Liver (tissue), 9 donors: ENCODE measurements around the gene LHPP. TPM values are rescaled to one million over a fixed set of nuclear protein-coding genes. Genes with fewer than 3 reads are reported as not detected.

ENCODE experiments used
- DNase-seq: peaks from one replicate; pipeline ENCODE4 v3.0.0-alpha.2; 2017; ENCODE audit warnings: low spot score
- H3K27ac ChIP-seq, 2 donors: one replicate each; pipeline ENCODE4 v1.7.0; 2013; ENCODE audit warnings: inconsistent platforms in 2 of 2, low read length in 2 of 2, control low read depth in 1 of 2, low read depth in 1 of 2, mild to moderate bottlenecking in 1 of 2
- H3K27me3 ChIP-seq, 4 donors: one replicate each; pipeline versions ENCODE4 v1.6.1 to v1.7.0; 2013; ENCODE audit warnings: low read length in 3 of 4, inconsistent platforms in 1 of 4, mild to moderate bottlenecking in 1 of 4, moderate library complexity in 1 of 4; ENCODE audit not compliant: control insufficient read depth in 4 of 4, insufficient read depth in 4 of 4
- H3K36me3 ChIP-seq, 4 donors: one replicate each; pipeline versions ENCODE4 v1.6.1 to v1.7.0; 2013; ENCODE audit warnings: low read length in 3 of 4, mild to moderate bottlenecking in 3 of 4, low read depth in 1 of 4, moderate library complexity in 1 of 4; ENCODE audit not compliant: control insufficient read depth in 4 of 4, insufficient read depth in 3 of 4
- H3K4me1 ChIP-seq, 4 donors: one replicate each; pipeline versions ENCODE4 v1.6.1 to v1.7.0; 2013; ENCODE audit warnings: low read length in 3 of 4, mild to moderate bottlenecking in 3 of 4, moderate library complexity in 1 of 4; ENCODE audit not compliant: control insufficient read depth in 4 of 4, insufficient read depth in 4 of 4
- H3K4me3 ChIP-seq, 3 donors: one replicate each; pipeline versions ENCODE4 v1.6.1 to v1.7.0; 2013; ENCODE audit warnings: low read length in 3 of 3, control low read depth in 1 of 3, low read depth in 1 of 3, mild to moderate bottlenecking in 1 of 3
- H3K9ac ChIP-seq, 2 donors: one replicate each; pipeline ENCODE4 v1.7.0; 2013; ENCODE audit warnings: low read length in 2 of 2, mild to moderate bottlenecking in 2 of 2, moderate library complexity in 2 of 2, control low read depth in 1 of 2, low read depth in 1 of 2
- H3K9me3 ChIP-seq, 4 donors: one replicate each; pipeline versions ENCODE4 v1.6.1 to v1.7.0; 2013; ENCODE audit warnings: low read length in 3 of 4; ENCODE audit not compliant: control insufficient read depth in 4 of 4
- EGR1 ChIP-seq, 2 donors: IDR thresholded peaks; 2 replicates each; pipeline ENCODE4 v1.6.1; 2016 to 2018; ENCODE audit warnings: antibody characterized with exemption in 2 of 2, low read depth in 2 of 2
- FOXA1 ChIP-seq: IDR thresholded peaks from 2 replicates; pipeline ENCODE4 v1.6.1; 2016; ENCODE audit warnings: antibody characterized with exemption
- FOXA2 ChIP-seq: IDR thresholded peaks from 2 replicates; pipeline ENCODE4 v1.6.1; 2016; ENCODE audit warnings: antibody characterized with exemption
- GABPA ChIP-seq, 2 donors: IDR thresholded peaks in 1 of 2; conservative IDR thresholded peaks in 1 of 2; 2 replicates each; pipeline ENCODE4 v1.6.1; 2016; ENCODE audit warnings: antibody characterized with exemption in 2 of 2, mild to moderate bottlenecking in 1 of 2, moderate library complexity in 1 of 2
- HNF4A ChIP-seq, 2 donors: conservative IDR thresholded peaks; 2 replicates each; pipeline ENCODE4 v1.6.1; 2016; ENCODE audit warnings: antibody characterized with exemption in 2 of 2, mild to moderate bottlenecking in 2 of 2
- JUND ChIP-seq, 2 donors: IDR thresholded peaks; 2 replicates each; pipeline ENCODE4 v1.6.1; 2016; ENCODE audit warnings: antibody characterized with exemption in 2 of 2
- NR2F2 ChIP-seq: IDR thresholded peaks from 2 replicates; pipeline ENCODE4 v1.6.1; 2016; ENCODE audit warnings: antibody characterized with exemption
- RAD21 ChIP-seq, 2 donors: IDR thresholded peaks; 2 replicates each; pipeline ENCODE4 v1.6.1; 2016; ENCODE audit warnings: antibody characterized with exemption in 2 of 2, mild to moderate bottlenecking in 2 of 2
- SP1 ChIP-seq: IDR thresholded peaks from 2 replicates; pipeline ENCODE4 v1.6.1; 2018; ENCODE audit warnings: antibody characterized with exemption, mild to moderate bottlenecking
- TAF1 ChIP-seq: conservative IDR thresholded peaks from 2 replicates; pipeline ENCODE4 v1.6.1; 2016; ENCODE audit warnings: antibody characterized with exemption, mild to moderate bottlenecking
- YY1 ChIP-seq: IDR thresholded peaks from 2 replicates; pipeline ENCODE4 v1.6.1; 2016; ENCODE audit warnings: antibody characterized with exemption, mild to moderate bottlenecking
- WGBS: extraction: QIAGEN DNeasy Blood & Tissue Kit; methylation state at CpG from one replicate; pipeline ENCODE4 v1.1.7; 2013; 5-methylcytosine and 5-hydroxymethylcytosine counted together
- polyA plus RNA-seq, 2 donors: library from polyadenylated mRNA; stranded (reverse) in 1 of 2; unstranded in 1 of 2; fragments of 200-250 nt in 1 of 2; fragments of >200 nt in 1 of 2; fragmentation: Nextera tagmentation in 1 of 2; extraction: Ambion mirVana in 1 of 2; gene quantifications; one replicate each; pipeline versions ENCODE4 v1.2.1 to v1.2.3, GENCODE V29; 2013 to 2015
- total RNA-seq, 2 donors: library from RNA; depleted of rRNA; stranded (reverse); fragments of >200 nt; gene quantifications; one replicate each; pipeline ENCODE4 v1.2.3, GENCODE V29; 2014
- TF ChIP-seq, protein P1 (sequence below): IDR thresholded peaks from 2 replicates; pipeline ENCODE4 v1.6.1; 2016; ENCODE audit warnings: antibody characterized with exemption
- TF ChIP-seq, protein P2 (sequence below): IDR thresholded peaks from 2 replicates; pipeline ENCODE4 v1.6.1; 2016; ENCODE audit warnings: antibody characterized with exemption
- TF ChIP-seq, protein P3 (sequence below): IDR thresholded peaks from 2 replicates; pipeline ENCODE4 v1.6.1; 2016; ENCODE audit warnings: antibody characterized with exemption, mild to moderate bottlenecking
- TF ChIP-seq, protein P4 (sequence below): IDR thresholded peaks from 2 replicates; pipeline ENCODE4 v1.6.1; 2016; ENCODE audit warnings: antibody characterized with exemption
- TF ChIP-seq, protein P5 (sequence below): fragments of 150-350 bp; IDR thresholded peaks from 2 replicates; pipeline ENCODE4 v1.5.1; 2017; ENCODE audit warnings: improper control_type of control experiment, low read depth, low read length; ENCODE audit not compliant: missing input control
- donor health status: healthy.
- donor health status: healthy.
- donor health status: healthy.
- donor health status: healthy.
- donor health status: healthy.

LHPP gene
- total and polyA plus RNA-seq, 4 donors, result 15.9 to 39.9 (median 26.2) TPM

DNA sequence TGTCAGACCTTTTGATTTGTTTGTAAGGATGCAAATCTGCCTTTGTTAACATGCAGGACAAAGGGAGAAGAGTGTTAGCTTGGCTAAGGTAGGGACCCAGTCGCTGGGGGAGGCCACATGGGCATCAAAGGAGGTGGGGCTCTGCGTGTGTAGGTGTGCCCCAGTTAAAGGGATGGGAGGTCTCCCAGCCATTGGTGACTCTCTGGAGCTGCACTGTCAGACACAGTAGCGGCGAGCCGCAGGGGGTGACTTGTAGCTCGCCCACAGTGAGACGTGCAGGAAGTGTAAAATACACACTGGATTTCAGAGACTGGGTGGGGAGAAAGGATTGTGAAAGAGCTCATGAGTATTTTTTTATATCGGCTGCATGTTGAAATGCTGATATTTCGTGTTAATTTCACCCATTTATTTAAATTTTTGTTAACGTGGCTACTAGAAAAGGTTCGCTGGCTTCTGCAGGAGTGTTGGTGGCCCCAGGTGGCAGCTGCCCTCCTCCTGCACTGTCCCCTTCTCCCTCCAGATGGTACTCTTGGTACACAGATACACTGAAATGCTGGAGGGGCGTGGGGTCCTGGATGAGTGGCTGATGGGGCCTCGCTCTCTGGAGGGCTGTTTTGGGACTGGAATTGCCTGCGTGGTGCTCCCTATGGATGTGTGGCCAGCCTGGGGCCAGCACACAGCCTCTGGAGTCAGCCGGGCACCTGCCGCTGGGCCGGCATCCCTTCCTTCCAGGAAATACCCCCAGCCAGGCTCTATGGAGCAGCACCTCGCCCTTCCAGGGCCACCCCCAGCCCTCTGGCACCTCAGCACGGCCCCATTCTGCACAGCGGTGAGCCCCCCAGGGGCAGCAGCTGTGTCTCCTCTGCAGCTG, 59.2 kb downstream of the LHPP start:
- no peak overlapping the region for H3K27ac ChIP-seq
- no peaks in the 10 kb centered on the region for H3K27me3 ChIP-seq
- WGBS, result 90% methylated on average over 20 of the region's 20 CpGs
- H3K4me3 ChIP-seq, result no peak overlapping the region
- no peak overlapping the region for H3K9ac ChIP-seq
- peaks cover 0 to 13% (median 8%) of the 10 kb centered on the region in 4 donors for H3K4me1 ChIP-seq
- DNase-seq, result no peak
- TF ChIP-seq YY1 (no peak), GABPA (IDR thresholded peaks at IDR 0.05 in 1 of 2, conservative IDR thresholded peaks at IDR 0.05 in 1 of 2) (no peak), JUND (IDR thresholded peaks at IDR 0.05) (no peak), FOXA1 (no peak), RAD21 (IDR thresholded peaks at IDR 0.05) (no peak), FOXA2 (no peak), EGR1 (IDR thresholded peaks at IDR 0.05; ENCODE audit: low read depth in 2 of 2) (no peak), TAF1 (no peak), NR2F2 (no peak), HNF4A (conservative IDR thresholded peaks at IDR 0.05) (no peak), SP1 (no peak)
- TF ChIP-seq, protein P1, sequence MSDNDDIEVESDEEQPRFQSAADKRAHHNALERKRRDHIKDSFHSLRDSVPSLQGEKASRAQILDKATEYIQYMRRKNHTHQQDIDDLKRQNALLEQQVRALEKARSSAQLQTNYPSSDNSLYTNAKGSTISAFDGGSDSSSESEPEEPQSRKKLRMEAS, result no peak
- TF ChIP-seq, protein P2, sequence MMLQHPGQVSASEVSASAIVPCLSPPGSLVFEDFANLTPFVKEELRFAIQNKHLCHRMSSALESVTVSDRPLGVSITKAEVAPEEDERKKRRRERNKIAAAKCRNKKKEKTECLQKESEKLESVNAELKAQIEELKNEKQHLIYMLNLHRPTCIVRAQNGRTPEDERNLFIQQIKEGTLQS, result no peak
- TF ChIP-seq, protein P3, sequence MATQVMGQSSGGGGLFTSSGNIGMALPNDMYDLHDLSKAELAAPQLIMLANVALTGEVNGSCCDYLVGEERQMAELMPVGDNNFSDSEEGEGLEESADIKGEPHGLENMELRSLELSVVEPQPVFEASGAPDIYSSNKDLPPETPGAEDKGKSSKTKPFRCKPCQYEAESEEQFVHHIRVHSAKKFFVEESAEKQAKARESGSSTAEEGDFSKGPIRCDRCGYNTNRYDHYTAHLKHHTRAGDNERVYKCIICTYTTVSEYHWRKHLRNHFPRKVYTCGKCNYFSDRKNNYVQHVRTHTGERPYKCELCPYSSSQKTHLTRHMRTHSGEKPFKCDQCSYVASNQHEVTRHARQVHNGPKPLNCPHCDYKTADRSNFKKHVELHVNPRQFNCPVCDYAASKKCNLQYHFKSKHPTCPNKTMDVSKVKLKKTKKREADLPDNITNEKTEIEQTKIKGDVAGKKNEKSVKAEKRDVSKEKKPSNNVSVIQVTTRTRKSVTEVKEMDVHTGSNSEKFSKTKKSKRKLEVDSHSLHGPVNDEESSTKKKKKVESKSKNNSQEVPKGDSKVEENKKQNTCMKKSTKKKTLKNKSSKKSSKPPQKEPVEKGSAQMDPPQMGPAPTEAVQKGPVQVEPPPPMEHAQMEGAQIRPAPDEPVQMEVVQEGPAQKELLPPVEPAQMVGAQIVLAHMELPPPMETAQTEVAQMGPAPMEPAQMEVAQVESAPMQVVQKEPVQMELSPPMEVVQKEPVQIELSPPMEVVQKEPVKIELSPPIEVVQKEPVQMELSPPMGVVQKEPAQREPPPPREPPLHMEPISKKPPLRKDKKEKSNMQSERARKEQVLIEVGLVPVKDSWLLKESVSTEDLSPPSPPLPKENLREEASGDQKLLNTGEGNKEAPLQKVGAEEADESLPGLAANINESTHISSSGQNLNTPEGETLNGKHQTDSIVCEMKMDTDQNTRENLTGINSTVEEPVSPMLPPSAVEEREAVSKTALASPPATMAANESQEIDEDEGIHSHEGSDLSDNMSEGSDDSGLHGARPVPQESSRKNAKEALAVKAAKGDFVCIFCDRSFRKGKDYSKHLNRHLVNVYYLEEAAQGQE, result no peak
- TF ChIP-seq, protein P4, sequence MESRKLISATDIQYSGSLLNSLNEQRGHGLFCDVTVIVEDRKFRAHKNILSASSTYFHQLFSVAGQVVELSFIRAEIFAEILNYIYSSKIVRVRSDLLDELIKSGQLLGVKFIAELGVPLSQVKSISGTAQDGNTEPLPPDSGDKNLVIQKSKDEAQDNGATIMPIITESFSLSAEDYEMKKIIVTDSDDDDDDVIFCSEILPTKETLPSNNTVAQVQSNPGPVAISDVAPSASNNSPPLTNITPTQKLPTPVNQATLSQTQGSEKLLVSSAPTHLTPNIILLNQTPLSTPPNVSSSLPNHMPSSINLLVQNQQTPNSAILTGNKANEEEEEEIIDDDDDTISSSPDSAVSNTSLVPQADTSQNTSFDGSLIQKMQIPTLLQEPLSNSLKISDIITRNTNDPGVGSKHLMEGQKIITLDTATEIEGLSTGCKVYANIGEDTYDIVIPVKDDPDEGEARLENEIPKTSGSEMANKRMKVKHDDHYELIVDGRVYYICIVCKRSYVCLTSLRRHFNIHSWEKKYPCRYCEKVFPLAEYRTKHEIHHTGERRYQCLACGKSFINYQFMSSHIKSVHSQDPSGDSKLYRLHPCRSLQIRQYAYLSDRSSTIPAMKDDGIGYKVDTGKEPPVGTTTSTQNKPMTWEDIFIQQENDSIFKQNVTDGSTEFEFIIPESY, result no peak
- H3K9me3 ChIP-seq, result no peaks in the 10 kb centered on the region
- peaks cover 0 to 6% (median 0%) of the 10 kb centered on the region in 4 donors for H3K36me3 ChIP-seq

DNA sequence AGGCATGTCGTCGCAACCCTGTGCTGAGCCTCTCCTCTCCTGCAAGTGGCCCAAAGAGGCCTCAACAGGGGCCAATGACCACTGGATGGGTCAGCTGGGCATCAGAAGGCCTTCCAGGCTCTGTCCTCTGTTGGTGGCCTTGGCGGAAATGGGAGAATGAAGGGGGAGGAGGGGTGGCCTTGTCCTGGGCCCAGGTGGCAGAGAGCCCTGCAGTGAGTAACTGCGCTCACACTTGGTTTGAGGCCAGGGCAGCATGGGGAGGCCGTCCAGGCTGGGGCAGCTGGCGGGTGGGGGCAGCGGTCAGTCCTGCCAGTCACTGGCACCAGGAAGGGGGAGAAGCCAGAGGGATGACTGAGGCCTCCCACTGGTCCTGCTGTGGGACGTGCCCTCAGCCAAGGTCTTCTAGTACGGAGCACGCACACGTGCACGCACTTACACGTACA, 59.8 kb downstream of the LHPP start:
- no peak for DNase-seq
- Histone ChIP-seq H3K4me3 (no peak overlapping the region), H3K9me3 (no peaks in the 10 kb centered on the region), H3K27ac (no peak overlapping the region), H3K36me3 (peaks cover 0 to 6% (median 0%) of the 10 kb centered on the region in 4 donors), H3K27me3 (no peaks in the 10 kb centered on the region), H3K4me1 (peaks cover 0 to 13% (median 8%) of the 10 kb centered on the region in 4 donors), H3K9ac (no peak overlapping the region)
- WGBS, result 89% methylated on average over 13 of the region's 13 CpGs
- no peak for TF ChIP-seq HNF4A (conservative IDR thresholded peaks at IDR 0.05)
- TF ChIP-seq GABPA (IDR thresholded peaks at IDR 0.05 in 1 of 2, conservative IDR thresholded peaks at IDR 0.05 in 1 of 2), result no peak
- TF ChIP-seq, protein P3, result no peak
- TF ChIP-seq YY1, result no peak
- no peak for TF ChIP-seq EGR1 (IDR thresholded peaks at IDR 0.05; ENCODE audit: low read depth in 2 of 2)
- TF ChIP-seq JUND (IDR thresholded peaks at IDR 0.05), result no peak
- TF ChIP-seq, protein P2, result no peak
- no peak for TF ChIP-seq FOXA2
- TF ChIP-seq NR2F2, result no peak
- TF ChIP-seq FOXA1, result no peak
- TF ChIP-seq, protein P5, sequence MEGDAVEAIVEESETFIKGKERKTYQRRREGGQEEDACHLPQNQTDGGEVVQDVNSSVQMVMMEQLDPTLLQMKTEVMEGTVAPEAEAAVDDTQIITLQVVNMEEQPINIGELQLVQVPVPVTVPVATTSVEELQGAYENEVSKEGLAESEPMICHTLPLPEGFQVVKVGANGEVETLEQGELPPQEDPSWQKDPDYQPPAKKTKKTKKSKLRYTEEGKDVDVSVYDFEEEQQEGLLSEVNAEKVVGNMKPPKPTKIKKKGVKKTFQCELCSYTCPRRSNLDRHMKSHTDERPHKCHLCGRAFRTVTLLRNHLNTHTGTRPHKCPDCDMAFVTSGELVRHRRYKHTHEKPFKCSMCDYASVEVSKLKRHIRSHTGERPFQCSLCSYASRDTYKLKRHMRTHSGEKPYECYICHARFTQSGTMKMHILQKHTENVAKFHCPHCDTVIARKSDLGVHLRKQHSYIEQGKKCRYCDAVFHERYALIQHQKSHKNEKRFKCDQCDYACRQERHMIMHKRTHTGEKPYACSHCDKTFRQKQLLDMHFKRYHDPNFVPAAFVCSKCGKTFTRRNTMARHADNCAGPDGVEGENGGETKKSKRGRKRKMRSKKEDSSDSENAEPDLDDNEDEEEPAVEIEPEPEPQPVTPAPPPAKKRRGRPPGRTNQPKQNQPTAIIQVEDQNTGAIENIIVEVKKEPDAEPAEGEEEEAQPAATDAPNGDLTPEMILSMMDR, result no peak
